Midbrain (tissue), 1 donor: ENCODE results near the gene ONECUT3.

Source experiments
- DNase-seq: peaks from one replicate; lab custom pipeline; 2025; lab: John Stamatoyannopoulos, UW

Gene ONECUT3

DNA sequence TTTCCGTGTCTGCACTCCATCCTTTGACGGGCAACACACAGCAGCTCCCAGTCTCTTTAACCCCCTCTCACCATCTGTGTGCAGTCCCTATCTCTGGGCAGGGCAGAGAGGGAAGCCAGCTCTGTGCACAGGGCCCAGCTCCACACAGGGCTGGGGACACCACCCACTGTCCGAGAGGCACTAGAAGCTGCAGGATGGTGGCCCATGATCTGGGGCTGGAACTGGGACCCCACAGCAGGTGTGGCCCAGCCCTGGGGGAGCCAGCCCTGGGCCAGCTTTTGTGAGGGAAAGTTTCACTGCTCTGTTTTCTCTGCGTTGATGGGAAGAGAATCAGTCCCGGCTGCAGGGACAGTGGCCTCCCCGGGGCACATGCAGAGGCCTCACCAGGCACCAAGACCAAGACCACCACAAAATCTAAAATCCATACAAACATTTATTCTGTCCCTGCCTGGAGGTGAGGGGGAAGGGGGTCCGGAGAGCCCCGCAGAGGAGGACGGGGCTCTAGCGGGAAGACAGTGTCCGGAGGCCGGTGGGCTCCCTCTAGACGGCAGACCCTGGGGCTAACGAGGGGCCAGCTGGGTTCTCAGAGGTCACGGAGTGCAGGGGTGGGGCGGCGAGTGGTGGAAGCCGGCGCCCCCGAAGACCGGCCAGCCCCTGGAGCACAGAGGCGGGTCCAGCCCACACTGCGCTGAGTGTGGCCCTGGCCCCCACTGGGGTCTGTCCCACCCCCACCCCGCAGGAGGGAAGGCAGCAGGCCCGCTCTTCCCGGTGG is 61.7 kb downstream of the ONECUT3 start:
- no peak for DNase-seq

DNA sequence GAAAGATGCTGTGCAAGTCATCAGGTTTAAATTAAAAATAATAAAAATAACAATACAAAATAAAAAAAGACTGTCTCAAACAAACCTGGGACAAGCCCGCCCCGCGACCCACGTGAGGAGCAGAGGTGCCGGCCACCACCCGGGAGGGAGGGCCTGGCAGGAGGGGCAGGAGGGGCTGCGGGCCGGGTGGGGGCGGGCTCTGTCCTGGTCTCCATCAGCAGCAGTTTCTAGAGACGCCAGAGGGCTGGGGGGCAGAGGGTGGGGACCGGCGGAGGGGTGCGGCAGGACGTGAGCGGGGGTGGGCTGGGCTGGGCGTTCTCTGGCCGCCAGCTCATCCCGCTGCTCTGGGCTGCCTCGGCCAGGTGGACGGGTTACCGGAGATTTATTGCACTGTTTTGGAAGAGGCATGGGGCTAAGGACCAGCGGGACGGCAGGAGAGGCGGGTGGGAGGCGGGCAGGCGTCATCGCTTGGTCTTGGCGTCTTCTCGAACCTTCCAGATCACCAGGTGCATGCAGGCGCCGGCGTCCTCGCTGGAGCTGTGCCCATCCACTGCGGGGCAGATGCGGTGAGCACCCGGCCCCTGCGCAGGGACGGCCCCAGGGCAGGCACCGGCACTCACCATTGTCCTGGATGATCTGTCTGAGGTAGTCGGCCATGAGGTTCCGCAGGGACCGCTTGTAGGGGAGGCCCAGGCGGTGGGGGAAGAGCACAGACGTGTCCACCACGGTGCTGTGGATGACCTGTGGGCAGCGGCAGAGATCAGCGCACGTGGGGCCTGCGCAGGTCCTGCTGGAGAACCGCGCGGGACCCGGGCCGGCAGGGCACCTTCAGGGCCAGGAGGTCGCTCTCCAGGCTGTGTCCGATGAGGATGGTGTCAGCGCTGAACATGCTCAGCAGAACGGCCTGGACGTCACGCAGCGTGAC is 62.6 kb downstream of the ONECUT3 start:
- DNase-seq: no peak

DNA sequence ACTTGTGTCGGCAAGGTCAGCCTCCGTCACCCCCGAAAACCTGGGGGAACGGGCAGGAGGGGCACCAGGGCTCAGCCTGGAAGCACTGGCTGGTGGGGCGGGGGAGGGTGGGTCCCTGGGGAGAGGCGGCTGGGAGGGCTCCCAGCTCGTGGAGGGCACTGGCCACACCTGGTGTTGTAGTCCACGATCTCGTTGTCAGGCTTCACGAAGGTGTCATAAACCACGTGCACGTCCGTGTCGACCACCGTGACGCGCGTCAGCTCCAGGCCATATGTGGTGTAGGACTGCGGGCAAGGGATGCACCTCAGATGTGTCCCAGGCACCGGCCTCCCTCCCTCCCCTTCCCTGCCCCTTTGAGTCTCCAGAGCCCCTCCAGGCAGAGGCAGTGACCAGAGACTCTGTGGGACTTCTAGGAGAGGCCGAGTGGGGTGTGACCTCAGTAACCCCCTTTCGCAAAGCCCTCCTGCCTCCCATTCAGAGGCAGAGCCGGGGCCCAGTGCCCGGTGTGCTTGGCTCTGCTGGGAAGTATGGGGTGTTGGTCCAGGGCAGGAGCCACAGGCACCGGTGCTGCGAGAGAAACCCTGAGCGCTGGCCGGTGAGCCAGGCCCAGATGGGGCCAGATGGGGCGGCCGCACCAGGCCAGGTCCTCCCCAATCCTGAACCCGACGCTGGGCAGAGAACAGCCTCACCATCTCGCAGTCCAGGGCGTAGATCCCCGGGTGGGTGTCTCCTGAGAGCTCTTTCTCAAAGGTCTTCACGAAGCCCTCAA is 63.4 kb downstream of the ONECUT3 start:
- no peak for DNase-seq

DNA sequence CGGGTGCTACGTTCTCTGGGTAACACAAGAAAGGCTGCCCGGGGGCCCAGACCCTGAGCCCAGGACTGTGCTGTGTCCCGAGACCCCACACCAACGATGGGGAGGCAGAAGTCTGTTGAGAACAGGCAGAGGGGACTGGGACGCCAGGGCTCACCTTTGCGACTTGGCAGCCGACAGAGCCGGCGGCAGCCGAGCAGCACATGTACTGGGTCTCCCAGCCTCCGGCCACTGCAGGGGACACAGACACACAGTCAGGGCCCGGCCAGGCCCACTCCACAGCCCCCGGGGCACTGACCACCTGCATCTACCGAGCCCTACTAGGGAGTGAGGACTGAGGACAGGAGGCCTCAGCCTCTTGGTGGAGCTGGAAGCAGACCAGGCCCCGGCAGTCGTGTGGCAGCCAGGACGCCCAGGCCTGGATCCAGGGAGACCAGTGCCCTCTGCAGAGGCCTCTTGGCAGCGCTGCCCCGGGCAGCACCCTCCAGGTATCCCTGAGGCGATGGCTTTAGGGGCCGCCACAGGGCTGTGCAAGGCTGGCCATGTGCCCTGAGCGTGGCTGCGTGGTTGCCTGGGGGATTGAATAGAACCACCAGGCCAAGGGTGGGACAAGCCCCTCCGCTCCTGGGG is 64.4 kb downstream of the ONECUT3 start:
- no peak for DNase-seq

DNA sequence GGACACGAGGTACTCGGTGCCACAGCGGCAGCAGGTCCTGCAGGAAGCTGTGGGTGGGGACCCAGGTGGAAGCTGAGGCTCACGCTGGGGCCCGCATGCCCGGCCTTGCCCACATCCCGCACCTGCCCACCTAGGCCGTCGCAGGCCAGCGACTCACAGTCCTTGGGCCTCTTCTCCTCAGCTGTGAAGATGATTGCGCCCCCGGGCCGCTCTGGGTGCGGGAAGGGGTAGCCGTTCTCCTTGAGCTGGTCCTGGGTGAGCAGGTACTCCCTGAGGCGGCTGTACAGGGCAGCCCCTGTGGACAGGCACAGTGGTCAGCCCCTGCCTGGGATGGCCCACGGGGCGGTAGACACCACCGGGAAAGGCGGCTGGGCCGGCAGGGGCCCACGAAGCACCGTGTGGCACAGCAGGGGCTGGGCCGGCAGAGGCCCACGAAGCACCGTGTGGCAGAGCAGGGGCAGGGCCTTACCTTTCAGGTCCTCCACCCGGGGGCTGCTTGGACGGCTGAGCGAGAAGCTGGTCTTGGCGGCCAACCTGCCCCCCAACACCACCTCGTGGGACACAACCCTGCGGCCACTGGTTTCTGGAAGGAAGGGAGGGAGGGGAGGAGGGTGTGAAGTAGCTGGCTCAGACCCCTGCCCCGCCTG is 65.4 kb downstream of the ONECUT3 start:
- DNase-seq: no peak

DNA sequence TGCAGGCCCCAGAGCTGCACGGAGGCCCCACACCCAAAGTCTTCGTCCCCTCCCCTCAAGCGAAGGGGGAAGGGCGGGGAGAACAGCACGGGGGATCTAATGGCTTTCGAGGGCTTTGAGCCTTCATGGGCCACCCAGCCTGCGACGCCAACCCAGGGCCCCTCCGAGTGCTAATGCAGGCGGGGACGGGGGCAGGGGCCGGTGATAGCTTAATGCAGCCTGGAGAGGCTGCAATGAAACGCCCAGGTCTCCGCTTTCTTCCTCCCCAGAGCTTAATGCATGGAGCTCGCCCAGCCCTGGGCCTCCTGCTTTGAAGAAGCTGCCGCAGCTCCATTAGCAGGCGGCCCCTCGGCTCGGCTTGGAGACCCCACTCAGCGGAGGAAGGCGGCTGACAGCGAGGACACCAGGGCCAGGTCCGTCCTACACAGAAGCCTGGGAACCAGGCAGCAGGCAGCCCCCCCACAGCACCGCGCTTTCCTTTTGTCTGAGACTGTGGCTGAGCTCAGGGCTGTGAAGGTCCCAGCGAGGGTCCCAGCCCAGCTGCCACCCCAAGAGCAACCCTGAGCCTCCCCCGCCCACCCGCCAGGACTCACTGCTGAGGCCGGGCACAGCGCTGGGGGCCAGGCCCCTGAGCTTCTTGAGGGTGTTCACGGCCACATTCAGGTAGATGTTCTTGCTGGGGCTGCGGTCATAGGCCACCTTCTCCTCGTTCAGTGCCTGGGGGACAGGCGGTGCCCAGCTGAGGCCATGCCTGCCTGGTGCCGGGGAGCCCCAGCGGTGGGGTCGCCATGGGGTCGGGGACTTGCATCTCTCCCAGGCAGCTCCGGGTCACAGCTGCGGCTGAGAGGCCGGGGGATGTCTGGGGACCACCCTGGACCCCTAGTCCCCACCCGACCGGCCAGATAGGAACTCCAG is 66.3 kb downstream of the ONECUT3 start:
- DNase-seq: no peak

DNA sequence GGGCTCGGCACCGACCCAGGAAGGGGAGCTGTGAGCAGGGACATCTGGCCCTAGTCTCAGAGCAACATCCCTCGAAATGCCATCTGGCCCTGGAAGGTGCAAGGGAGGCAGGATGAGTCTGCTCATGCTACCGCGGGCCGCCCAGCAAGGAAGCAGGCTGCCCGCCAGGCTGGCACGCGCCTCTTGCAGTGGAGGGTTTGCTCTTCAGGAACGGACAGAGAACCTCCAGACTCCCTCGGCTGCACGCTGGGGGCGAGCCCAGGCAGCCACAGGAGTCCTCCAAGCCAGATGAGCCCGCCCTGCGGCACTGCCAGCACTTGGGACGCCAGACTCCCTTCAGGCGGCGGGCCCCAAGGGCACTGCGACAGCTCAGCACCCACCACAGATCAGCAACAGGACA is 68.9 kb downstream of the ONECUT3 start:
- DNase-seq: no peak

DNA sequence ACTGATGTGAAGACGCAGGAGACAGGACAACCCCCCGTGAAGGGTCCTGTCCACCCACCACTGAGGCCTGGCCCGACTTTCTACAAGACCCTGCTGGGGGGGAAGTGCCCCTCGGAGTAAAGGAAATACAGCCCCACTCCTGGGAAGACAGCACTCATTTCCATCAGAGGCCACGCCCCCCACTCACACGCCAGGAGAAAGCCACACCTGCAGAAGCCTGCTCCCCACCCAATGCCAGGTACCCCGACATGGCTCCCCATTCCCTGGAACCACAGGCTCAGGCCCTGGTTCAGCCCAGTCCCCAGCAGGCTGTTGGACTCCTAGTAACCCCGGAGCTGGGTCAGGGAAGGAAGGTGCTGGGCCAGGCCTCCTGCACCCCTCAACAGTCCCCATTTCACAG is 69.7 kb downstream of the ONECUT3 start:
- DNase-seq: no peak

DNA sequence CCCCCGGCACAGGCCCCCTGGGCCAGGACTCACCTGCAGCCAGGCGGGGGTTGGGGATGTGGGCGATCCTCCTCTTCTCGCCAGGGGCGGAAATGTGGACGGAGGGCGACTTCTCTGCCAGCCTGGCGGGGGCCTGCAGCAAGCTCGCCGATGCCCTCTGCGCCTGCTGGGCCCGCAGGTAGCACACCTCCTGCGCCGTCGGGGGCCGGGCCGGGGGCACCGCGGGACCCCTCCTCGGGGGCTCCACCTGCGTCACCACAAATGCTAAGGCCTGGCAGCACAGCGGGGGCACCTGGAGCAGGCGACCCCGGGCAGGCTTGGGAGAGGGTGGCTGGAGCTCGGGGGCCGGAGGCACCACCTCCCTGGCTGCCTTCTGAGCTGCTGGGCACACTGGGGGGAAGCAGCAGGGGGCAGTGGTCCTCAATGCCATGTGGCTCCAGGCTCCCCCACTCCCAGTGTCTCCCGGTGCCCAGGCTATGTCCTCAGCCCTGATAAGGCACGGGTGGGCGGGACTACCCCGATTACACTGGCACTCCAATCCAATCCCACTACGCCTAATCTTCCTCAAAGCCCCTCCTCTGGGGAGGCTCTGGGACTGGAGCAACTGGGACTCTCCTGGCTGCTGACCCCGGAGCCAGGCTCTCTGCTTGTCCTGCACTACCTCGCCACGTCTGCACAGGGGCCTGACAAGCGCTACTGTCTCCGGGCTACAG is 70.4 kb downstream of the ONECUT3 start:
- DNase-seq: no peak

DNA sequence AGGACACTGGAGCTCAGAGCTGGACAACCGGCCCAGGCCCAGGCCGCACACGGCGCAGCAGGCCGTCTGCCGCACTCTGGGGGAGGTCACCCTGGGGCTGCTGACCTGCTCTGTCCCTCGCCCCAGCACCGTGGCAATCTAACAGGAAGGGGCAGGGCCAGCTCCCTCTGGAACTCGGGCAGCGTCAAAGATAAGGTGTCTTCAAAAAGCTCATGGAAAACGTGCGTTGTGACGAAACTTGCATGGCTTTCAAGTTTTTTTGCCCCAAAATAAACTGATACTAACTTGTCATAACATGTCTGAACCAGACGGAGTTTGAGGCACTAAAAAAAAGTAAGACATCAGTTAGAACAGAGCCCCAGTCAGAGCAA is 70.9 kb downstream of the ONECUT3 start:
- no peak for DNase-seq

DNA sequence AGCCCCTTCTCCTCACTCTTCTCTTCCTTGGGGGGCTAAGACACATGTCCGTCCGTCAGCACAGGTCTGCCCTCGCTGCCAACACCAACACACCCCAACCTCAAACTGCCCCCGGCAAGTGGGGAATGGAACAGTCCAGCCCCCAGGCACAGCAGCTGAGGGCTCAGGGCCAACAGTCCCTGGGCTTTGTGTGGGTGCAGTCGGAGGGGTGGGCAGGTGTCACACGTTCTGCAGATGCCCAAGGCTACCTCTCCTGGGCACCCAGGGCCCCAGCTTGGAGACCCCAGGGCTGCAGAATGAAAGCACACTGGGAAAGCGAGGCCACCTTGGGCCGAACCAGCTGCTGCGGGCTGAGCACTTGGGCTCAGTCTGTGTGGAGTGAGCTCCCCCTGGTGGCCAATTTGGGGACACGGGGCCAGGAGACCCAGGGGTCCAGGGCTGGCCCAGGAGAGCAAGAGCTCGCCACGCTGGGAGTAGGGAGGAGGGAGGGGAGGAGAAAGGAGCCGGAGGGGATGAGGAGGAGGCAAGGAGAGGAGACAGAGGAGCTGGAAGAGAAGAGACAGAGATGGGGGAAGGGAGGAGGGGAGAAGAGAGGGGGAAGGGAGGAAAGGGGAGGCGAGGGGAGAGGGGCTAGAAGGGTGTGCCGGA is 72.7 kb downstream of the ONECUT3 start:
- peak; percentile 67 for DNase-seq

DNA sequence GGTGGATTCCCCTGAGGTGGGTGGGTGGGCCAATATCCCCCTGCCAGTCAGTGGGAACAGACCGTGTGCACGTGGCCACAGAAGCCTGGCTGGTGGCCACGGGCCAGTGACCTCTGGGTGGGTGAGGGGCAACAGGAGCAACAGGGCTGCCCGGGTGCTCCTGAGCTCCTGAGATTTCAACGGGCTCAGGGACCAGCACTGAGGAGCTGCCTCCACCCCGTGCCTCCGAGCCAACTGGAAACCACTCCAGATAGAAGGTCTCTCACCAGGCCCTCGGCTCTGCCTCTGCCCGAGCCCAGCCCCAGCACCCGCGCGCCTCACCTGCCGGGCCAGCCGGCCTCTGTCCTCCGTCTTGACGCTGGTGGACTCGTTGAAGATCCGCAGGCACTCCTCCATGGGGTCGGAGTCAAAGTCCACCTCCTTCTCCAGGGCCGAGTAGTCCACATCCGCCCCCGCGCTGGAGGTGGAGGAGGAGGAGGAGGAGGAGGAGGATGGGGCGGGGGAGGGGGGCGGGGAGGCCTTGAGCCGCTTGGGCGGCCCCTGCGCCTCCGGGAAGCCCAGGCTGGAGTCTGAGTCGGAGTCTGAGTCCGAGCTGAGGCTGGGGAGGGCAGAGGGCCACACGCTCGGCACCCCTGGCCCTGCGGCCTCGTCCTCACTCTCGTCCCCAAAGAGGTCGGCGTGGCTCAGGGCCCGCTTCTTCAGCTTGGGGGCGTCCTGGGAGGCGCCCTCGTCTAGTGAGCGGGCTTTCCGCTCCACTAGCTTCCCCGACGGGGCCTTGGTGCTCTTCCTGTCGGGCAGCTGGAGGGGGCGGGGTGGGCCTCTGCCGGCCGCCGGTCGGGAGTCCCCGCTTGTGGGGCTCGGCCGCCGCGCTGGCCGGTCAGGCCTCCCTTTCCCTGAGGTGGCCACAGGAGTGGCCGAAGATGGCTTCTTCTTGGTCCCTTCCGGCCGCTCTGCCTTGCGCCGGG is 73.5 kb downstream of the ONECUT3 start:
- DNase-seq: no peak

DNA sequence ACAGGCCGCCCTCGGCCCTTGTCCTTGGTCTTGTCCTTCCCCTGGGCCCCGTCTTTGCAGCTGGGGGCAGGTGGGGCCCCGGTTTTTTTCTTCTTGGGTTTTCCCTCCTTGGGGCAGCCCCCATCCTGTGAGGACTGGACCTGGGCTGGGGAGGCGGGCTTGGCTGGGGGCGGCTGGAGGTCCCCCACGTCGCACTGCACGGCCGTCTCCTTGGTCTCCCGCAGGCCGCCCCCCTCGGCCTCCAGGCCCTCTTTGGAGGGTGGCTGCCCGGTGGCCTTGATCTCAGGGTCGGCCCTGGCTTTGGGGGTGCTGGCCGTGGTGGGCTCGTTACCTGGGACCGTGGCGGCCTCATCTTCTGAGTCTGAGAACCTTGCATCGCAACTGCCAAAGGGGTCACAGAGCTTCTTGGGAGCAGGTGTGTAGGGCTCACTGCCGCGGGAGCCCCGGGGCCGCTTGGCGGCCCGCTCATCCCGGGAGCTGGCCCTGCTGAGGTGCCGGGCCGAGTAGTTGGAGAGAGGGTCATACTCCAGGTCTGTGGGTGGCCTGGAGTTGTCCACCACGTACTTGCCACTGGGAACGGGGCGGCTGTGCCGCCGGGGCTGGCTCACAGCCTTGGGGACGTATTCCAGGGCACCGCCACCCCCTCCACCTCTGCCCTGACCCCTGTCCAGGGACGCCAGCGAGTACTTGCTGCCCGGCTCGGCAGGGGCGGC is 74.4 kb downstream of the ONECUT3 start:
- DNase-seq: no peak

DNA sequence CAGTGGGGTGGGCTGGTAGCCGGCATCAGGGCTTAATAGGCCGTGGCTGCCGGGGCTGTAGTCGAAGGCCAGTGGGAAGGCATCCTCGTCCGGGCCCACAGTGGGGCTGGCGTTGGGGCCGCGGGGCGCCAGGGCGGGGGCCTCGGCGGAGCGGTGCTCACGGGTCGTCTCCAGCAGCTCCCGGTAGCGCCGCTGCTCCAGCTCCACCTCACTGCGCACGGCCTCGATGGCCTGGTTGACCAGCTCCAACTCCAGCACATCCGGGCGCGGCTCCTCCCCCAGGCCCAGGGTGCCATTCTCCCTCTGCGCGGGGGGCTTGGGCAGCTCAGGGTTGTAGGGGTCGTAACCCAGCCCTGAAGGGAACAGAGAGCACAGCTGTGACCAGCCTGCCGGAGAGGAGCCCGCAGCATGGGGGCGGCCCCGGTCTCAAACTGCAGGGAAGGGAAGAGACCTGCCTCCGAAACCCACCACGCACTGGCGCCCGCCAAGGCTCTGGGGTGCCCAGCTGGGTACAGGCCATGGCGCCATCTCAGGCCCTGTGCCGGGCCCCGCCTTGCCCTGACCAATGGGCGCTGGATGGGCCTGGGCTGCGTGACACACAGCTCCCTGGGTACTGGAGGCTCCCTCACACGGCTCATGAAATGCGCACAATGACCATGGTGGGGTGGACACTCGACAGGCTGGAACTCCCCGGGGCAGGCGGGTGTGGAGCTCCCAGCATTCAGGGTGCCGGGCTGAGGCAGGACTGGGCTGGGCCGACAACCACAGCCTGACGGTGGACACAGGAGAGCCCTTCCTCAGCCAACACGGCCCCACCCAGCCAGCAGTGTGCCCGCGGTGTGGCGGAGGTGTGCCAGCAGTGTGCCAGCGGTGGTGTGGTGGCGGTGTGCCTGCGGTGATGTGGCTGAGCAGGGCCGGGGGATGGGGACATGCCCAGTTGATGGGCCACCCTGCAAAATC is 75.3 kb downstream of the ONECUT3 start:
- DNase-seq: no peak

DNA sequence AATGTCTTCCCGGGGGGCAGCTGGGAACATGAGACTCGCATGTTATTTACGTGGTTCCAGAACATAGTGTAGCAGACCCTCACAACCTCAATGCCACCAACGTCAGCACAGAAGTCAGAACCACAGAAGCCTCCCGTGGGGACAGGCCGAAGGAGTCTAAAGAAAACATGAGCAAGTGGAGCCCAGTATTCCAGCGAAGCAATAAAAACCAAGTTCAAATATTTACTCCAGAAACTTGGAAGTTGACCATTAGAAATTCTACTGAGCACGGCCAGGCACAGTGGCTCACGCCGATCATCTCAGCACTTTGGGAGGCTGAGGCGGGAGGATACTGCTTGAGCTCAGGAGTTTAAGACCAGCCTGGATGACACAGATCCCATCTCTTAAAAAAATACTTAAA is 76.7 kb downstream of the ONECUT3 start:
- DNase-seq: no peak

DNA sequence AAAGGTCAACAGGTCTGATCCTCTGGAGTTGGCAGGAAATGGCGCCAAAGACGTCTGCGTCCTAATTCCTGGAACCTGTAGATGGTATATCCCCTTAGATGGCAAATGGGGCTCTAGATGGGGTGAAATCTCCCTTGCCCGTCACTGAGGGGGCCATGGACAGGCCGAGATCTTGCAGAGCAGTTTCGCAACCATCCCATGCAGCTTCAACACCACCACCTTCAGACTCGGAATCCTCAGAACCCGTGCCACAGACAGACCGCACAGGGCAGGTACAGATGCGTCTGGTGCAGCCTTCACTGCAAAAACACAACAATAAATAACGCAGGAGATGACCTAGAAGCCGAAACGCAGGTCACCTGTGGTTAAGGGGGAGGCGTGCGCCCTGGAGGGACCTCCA is 77.3 kb downstream of the ONECUT3 start:
- DNase-seq: no peak
